BJ (cell line): ENCODE measurements around the gene RASEF. TPM values are rescaled to one million over a fixed set of nuclear protein-coding genes. Genes with fewer than 3 reads are reported as not detected.
"Not testable (repeated sequence)": the region's sequence is repeated elsewhere in the genome, so short reads cannot be mapped to it uniquely, and the experiment has no call there.

Experiments used
- CTCF ChIA-PET: fragments of 350-600 bp; formaldehyde crosslinking; extraction: SDS; loops from one replicate; lab custom pipeline; 2021; ENCODE audit warnings: antibody characterized with exemption, inconsistent platforms; lab: Yijun Ruan, JAX
- POLR2A ChIA-PET: fragments of 300-600 bp; sonication (Branson Sonifier 250); formaldehyde crosslinking; extraction: SDS; loops from one replicate; lab custom pipeline; 2021; ENCODE audit warnings: antibody characterized with exemption; lab: Charles Lee
- DNase-seq: peaks from one replicate; pipeline ENCODE4 v3.0.0-alpha.2; 2011; ENCODE audit warnings: low read depth
- H3K27me3 ChIP-seq: 2 replicates; pipeline ENCODE4 v1.6.0; 2011; ENCODE audit warnings: low read length; ENCODE audit not compliant: control insufficient read depth, insufficient read depth
- H3K36me3 ChIP-seq: 2 replicates; pipeline ENCODE4 v1.5.1; 2011; ENCODE audit warnings: low read length; ENCODE audit not compliant: control insufficient read depth, insufficient read depth
- H3K4me3 ChIP-seq: 2 replicates; pipeline ENCODE4 v1.5.1; 2011; ENCODE audit warnings: low read depth, mild to moderate bottlenecking, control low read depth, low read length
- CTCF ChIP-seq: IDR thresholded peaks from 2 replicates; pipeline ENCODE4 v1.5.1; 2011; ENCODE audit warnings: low read depth, mild to moderate bottlenecking, control low read depth, inconsistent platforms, low read length, moderate library complexity; ENCODE audit not compliant: insufficient read depth
- polyA plus RNA-seq: library from polyadenylated mRNA; depleted of rRNA; stranded (reverse); fragments of >200 nt; gene quantifications from 2 replicates; pipeline ENCODE4 v1.2.3, GENCODE V29; 2011

Gene RASEF
- polyA plus RNA-seq, 1 experiment = not detected

- Histone ChIP-seq H3K4me3 (no peak overlapping the region), H3K36me3 (no peaks in the 10 kb centered on the region), H3K27me3 (no peaks in the 10 kb centered on the region)
- DNase-seq = no peak
- no peak for TF ChIP-seq CTCF
- ChIA-PET POLR2A (no interaction called here), CTCF (no interaction called here)
Observed at GRCh38 chr9:82940376-82940775, 122.6 kb downstream of the RASEF start.

- DNase-seq = no peak
- Histone ChIP-seq H3K36me3 (no peaks in the 10 kb centered on the region), H3K27me3 (no peaks in the 10 kb centered on the region), H3K4me3 (no peak overlapping the region)
- POLR2A ChIA-PET = no interaction called here
- CTCF ChIA-PET = no interaction called here
- no peak for TF ChIP-seq CTCF
Observed at GRCh38 chr9:82939451-82939850, 123.5 kb downstream of the RASEF start.

- Histone ChIP-seq H3K27me3 (no peaks in the 10 kb centered on the region), H3K36me3 (no peaks in the 10 kb centered on the region), H3K4me3 (no peak overlapping the region)
- ChIA-PET POLR2A (no interaction called here), CTCF (interaction anchor here (1.4 kb wide), 1 partner anchor 23 kb away, joined by 4 read pairs; no protein-coding TSS in a partner anchor)
- TF ChIP-seq CTCF = no peak
- no peak for DNase-seq
Observed at GRCh38 chr9:82938426-82939218, 124.3 kb downstream of the RASEF start.

- H3K36me3 ChIP-seq, H3K27me3 ChIP-seq, H3K4me3 ChIP-seq, DNase-seq, POLR2A ChIA-PET: not testable (repeated sequence)
- CTCF ChIA-PET = interaction anchor here (0.6 kb wide), 1 partner anchor 684 kb away, joined by 3 read pairs; no protein-coding TSS in a partner anchor
Observed at GRCh38 chr9:82936561-82936960, 126.4 kb downstream of the RASEF start.

GRCh38 chr9:82934949-82935348, 128.0 kb downstream of the RASEF start:
- Histone ChIP-seq H3K36me3 (no peaks in the 10 kb centered on the region), H3K27me3 (no peaks in the 10 kb centered on the region), H3K4me3 (no peak overlapping the region)
- ChIA-PET CTCF (no interaction called here), POLR2A (no interaction called here)
- TF ChIP-seq CTCF = no peak
- DNase-seq = no peak

- H3K27me3 ChIP-seq, CTCF ChIA-PET, POLR2A ChIA-PET, H3K36me3 ChIP-seq, H3K4me3 ChIP-seq, DNase-seq: not testable (repeated sequence)
Observed at GRCh38 chr9:82934025-82934424, 128.9 kb downstream of the RASEF start.
